ENCODE measurements around the gene MTARC1.

MTARC1 gene

DNA sequence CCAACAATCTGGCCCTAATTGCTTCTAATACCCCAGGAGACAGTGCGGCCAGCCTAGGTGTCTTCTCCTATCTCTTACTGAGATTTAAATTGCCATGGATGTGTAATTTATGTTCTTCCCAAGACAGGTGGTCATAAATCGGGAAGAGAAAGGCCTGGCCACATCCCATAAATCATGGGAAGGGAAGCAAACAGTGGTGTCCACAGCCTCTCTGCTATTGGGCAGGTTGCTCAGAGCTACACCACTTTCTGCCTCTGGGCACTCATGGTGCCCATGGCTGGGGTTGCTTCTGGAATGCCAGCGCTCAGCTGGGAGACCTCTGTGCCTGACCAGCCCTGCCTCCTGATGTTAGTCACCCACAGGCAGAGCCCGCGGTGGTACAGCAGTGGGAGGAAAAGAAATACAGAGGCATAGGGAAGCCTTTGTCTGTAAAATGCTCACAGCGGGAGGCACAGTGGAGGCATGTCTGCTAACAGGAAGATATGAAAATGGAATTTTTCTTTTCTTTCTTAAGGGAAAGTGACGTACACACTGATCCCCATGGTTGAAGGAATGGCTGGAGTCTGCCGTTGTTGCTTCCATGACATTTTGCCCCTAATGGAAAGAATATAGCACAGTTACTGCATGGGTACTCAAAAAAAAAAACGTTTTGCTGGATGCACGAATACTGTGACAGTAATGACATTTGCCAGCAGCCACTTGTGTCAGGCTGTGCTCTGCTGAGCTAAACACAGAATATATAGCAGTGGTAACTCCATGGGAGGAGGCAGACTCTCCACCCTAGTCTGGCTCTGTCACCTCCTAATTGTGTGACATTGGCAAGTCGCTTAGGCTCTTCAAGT is 21.9 kb downstream of the MTARC1 start:
- DNase-seq, result no peak

DNA sequence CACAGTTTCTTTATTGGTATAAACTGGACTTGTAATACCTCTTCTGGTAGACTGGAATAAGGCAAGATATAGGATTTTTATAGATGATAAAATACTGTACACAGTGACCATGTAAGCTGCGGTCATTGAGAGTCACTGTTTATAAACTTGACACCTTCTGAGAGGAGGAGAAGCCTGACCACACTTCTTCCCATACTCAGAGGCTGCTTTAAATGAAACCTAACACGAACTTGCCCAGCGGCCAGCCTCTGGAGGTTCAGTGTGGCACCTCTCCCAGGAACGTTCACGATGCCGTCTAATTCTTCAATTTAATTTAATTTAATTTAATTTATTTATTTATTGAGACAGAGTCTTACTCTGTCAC is 22.5 kb downstream of the MTARC1 start:
- no peak for DNase-seq

- DNase-seq, result no peak
These were observed 23.0 kb downstream of the MTARC1 start for GRCh38 chr1:220809704-220810103.

DNA sequence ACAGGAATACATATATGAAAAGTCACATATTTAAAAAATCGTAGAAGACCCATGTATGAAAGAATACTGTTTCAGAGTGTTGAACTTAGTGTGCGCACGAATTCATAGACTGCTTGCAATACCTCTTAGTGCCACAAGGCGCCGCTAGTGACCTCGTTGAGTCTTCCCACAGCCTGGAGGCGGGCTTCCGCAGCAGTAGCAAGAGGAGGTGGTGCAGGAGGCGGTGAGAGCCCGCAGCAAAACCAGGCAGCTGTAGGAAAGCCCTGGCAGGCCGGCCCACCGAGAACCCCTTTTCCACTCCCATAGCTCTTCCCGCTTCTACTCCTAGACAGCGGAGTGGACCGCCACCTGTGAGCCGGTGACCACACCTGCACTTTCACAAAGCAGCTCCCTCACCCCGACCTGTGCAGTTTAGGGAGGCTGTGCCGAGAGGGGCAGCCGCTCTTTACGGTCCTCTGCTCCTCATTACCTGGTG is 23.5 kb downstream of the MTARC1 start:
- DNase-seq, result peak; percentile 65 to 66

GRCh38 chr1:220810963-220811362 is 24.2 kb downstream of the MTARC1 start:
- no peak for DNase-seq

DNA sequence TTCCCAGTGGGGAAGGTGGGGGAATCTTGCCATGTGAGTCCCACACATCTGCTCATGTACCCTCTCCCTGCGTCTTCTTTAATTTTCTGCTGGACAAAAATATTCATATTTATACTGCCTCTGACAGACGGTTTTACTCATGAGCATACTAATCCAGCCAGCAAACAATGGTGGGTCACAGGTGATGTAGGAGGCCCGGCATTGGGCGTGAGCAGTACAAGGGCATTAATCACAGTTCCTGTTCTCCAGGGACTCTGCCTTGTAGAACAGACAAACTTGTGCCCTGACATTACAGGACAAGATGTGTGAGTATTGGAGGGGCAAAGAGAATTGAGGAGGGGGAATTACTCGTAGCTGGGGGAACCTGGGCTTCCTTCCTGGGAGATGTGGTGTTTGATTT is 25.0 kb downstream of the MTARC1 start:
- no peak for DNase-seq

DNA sequence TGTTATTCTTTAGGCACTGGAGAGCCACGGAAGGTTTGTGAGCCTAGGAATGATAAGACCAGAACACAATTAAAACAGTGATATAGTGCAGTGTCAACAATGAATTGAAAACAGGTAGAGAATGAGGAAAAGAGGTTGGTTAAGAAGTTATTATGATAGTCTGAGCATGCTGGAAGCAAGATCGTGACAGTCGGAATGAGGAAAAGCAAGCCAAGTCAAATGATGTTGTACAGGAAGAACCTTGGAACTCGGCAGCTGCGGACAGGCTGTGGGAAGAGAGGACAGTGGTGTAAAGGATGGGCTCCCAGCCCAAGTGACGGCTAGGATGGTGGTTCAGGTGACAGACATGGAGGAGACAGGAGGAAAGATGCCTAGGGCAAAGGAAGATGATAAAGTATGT is 25.6 kb downstream of the MTARC1 start:
- no peak for DNase-seq

- no peak for DNase-seq
These were observed 26.3 kb downstream of the MTARC1 start for GRCh38 chr1:220813013-220813412.

DNA sequence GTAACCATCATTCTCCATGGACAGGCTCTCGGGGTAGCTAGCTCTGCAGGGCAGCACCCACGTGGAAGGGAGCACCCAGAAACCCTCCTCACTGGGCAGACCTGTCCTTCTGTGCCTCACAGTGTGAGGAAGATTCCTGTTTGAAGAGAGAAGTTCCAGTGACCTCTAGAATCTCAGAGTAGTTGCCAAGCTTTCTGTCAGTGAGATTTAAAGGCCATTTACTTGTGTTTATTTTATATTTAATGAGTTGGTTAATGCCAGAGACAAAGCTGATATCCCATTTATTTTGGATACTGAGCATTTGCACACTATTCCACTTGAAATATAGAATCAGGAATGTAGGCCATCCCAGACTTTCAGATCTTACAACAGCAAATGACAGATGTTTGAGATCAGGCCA is 28.7 kb downstream of the MTARC1 start:
- DNase-seq, result no peak

DNA sequence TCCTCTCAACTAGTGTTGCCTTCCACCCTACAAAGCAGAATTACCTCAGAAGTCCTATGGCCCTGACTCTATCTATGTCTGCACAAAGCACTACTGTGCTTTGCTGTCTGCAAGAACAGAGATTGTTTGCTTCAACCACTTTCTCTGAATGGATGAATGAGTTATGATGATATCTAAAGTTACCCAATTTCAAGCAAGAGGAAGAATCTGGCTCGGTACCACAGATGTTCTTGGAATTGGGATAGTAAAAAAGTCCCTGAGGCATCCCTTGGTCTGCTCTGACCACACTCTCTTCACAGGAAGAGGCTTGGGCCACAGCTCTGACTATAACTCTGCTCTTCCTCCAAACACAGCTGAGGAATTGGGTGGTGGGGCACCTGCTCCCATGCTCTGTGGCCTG is 31.2 kb downstream of the MTARC1 start:
- DNase-seq, result no peak

- no peak for DNase-seq
These were observed 31.9 kb downstream of the MTARC1 start for GRCh38 chr1:220818421-220819173.

DNA sequence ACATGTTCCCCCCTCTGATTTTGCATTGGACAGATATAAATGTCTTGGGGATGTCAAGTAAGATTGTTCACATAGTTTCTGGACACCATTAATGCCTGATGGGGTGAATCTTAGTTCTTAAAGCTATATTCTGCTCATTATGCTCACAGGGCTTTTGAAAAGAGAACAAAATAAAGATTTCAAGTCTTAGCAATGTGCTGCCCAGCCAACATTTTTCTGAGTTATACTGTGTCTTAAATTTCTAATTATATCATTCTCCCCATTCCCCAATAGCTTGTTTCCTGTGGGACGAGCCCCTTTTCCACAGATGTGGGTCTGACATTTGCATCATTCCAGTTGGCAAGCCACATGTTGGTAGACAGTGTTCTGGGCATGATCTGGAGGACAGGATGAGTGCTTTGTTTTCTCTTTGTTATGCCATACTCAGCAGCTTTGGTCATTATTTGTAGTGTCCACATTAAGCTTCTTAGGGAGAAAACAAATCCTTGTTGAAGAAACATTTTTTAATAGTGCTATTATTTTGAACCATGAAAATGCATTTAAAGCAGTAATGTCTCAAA is 32.8 kb downstream of the MTARC1 start:
- no peak for DNase-seq

DNA sequence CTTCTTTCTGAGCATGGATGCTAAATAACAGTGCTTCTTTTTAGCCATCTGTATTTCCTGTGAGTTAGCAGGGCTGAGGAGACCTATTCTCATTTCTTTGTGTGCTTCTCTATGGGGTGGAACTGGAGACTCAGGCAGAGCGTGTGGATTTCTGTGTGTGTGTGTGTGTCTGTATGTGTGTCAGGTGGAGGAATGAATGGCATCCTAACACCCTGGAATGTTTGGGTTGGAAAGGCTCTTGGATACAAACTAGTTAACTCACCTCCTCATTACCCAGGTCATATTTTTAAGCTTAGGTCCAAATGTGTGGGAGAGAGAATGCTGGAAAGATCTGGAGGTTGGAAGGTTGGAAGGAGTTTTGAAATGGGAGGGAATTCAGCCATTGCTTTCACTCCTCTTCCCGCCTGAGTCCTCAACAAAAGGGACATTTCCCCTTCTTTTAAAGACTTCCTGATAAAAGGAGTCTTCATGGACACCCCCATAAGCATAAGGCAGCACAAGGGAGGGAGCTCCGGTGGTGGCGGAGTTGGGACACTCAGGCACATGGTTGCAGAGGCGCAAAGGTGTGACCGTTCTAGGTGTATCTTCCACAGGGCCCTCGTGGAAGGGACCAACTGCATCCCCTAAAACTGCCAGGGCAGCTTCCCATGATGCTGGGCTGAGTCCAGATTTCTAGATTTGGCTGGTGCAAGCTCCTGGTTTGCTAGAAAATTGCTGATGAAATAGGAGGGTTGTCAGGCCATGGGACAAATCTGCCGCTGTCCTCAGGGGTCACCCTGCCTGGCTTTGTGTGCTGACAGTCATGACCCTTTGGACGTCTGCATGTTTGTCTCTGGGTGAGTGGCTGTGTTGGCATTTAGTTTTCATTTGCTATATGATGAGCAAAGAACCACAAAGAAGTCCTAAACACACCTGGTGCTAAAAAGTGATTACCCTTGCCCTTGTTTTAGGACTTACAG is 37.6 kb downstream of the MTARC1 start:
- no peak for DNase-seq

DNA sequence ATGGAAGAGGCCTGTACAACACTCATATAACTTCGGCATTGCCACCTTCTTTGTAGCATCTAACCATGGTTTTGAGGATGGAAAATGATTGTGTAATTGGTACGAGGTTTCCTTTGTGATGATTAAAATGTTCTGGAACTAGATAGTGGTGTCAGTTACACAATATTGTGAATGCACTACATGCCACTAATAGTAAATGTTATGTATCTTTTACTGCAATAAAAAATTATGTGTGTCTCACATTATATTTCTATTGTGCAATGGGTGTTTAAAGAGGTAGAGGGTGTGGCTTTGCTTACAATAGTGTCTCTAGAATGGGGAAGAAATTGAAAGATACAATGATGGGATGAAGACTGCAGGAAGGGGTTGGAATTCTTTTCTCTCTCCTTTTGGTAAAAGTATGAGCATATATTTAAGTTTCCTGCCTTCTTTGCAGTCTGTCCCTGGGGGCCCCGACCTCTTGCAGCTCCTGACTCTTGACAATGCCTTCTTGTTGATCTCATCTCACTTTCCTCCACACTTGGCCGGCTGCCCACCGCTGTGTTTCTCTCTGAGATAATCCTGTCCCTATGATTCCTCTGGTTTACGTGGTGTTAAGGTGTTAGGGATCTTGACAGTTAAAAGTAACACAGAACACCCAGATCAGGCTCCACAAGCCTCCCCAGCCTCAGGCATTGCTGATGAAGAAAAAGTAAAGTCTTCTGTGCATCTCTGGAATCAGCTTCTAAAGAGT is 39.3 kb downstream of the MTARC1 start:
- no peak for DNase-seq

DNA sequence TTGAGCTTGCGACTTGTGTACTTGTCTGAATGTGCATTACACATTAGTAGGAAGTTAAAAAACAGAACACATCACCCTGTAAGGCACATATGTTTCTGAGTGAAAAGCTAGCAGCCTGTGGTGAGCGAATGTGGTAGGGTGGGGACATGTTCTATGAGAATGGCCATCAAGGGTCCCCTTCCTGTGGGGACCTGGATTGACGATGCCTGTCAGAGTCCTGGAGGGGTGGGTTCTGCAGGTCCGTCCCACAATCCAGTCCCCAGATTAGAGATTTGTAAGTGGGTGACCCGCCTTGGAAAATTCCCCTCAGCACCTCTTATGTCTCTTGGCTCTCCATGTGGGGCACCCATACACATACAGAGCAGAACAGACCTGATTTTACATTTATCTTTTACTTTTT is 40.0 kb downstream of the MTARC1 start:
- no peak for DNase-seq

DNA sequence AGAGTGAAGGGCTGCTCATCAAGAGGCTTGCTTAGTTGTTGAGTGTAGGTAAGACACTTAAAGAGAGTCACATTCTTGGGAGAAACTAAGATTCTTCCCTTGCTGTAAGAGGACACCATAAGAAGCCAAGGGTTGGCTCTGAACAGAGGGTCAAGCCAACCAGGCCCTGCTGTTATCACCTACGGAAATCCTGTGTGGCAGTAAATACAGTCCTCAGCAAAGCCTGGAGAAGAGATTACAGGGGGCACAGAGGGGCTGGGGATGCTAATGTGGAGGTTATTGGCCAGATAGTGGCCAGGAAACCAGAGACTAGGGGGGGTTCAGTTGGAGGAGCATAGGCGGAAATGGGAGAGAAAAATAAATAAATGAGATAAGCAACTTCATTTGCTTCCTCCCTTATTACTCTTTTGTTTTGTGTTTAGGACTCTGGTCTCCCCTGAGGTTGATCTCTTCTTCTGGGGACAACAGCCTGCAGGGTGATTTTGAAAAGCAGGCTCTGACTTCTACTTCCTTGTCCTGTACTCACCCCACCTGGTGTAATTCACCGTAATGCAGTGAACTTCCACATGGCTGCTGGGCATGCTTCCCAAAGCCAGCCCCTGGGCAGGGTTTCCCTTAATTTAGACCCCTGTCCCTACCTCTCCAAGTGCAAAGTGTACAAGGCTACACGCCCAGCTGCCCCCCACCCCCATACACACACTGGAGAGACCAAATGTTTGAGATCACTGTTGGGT is 40.9 kb downstream of the MTARC1 start:
- DNase-seq, result no peak

DNA sequence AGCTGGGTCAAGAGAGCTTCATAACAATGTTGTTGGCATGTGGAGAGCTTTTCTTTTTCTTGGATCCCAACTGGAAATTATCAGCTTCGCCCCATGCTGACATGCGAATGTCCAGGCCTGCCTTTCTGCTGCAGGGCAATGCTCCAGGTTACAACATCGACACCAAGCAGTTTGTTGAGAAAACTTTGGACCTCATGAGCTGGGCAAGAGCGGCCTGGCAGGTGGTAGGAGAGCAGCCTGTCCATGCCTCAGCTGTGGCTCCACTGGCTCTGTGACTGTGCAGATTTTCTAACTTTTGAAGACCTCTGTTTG is 41.4 kb downstream of the MTARC1 start:
- DNase-seq, result no peak

DNA sequence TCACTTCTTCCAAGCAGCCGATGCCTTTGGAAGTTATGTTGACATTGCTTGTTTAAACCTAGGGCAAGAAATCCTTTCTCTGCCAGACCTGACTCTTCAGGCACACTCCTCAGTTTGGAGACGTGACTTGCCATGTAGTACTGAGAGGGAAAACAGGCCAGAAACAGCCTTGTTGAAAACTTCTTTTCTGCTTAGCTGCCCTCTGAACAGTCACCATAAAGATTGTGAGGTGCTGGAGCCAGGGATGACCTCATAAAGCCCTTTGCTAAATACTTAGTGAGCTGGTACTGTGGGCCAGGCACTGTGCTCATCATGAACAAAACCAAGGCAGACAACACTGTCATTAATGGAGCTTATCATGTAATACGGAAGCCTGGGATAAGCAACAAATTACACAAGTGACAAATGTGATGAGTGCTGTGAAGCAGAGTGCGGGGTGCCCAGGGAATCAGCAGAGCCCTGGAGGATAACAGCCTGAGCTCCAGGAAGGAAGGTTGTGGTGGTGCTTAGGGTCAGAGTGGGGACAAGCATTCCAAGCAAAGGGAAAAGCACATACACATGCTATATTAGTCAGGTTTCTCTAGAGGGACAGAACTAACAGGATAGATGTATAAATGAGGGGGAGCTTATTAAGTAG is 42.4 kb downstream of the MTARC1 start:
- no peak for DNase-seq

GRCh38 chr1:220833436-220833835 is 46.7 kb downstream of the MTARC1 start:
- DNase-seq, result no peak

GRCh38 chr1:220834155-220834870 is 47.6 kb downstream of the MTARC1 start:
- DNase-seq, result no peak
